OCI-LY3 (cell line): ENCODE data around the gene IL1A.
A peak's percentile ranks its signal among the peaks of the same experiment; 100 is the strongest.

Experiments
- H2AFZ ChIP-seq: fragments of 200-600, 300-600 bp; shearing (Covaris generic); 2 replicates; pipeline ENCODE4 v1.6.0; 2014; ENCODE audit warnings: antibody characterized with exemption, low read depth, low read length
- H3K27ac ChIP-seq: fragments of 200-600, 300-600 bp; sonication (generic); 2 replicates; pipeline ENCODE4 v1.5.1; 2014; ENCODE audit warnings: mild to moderate bottlenecking, low read length, moderate library complexity, mixed read lengths
- H3K27me3 ChIP-seq: fragments of 200-600, 300-600 bp; sonication (generic); 2 replicates; pipeline ENCODE4 v1.6.1; 2014; ENCODE audit warnings: low read depth, low read length, mixed read lengths
- H3K36me3 ChIP-seq: fragments of 200-600, 300-600 bp; sonication (generic); replicated peaks from 2 replicates; pipeline ENCODE3; 2014; ENCODE audit warnings: low read depth, low read length, mixed read lengths
- H3K4me1 ChIP-seq: fragments of 300-600, 200-600 bp; sonication (generic); 2 replicates; pipeline ENCODE4 v1.6.1; 2014; ENCODE audit warnings: low read length, mixed read lengths
- H3K4me2 ChIP-seq: fragments of 200-600, 300-600 bp; sonication (generic); 2 replicates; pipeline ENCODE4 v1.6.1; 2014; ENCODE audit warnings: low read length, mixed read lengths
- H3K4me3 ChIP-seq: fragments of 300-600, 200-600 bp; sonication (generic); 2 replicates; pipeline ENCODE4 v1.5.1; 2014; ENCODE audit warnings: antibody characterized with exemption, mild to moderate bottlenecking, low read length, moderate library complexity
- H3K79me2 ChIP-seq: fragments of 300-600, 200-600 bp; shearing (Covaris generic); 2 replicates; pipeline ENCODE4 v1.6.1; 2014; ENCODE audit warnings: mild to moderate bottlenecking, low read length, mixed read lengths
- H3K9ac ChIP-seq: fragments of 300-600, 200-600 bp; shearing (Covaris generic); 2 replicates; pipeline ENCODE4 v1.6.0; 2014; ENCODE audit warnings: mild to moderate bottlenecking, low read length, moderate library complexity
- H3K9me3 ChIP-seq: fragments of 200-600, 300-600 bp; shearing (Covaris generic); 2 replicates; pipeline ENCODE4 v1.6.1; 2014; ENCODE audit warnings: low read length, mixed read lengths; ENCODE audit not compliant: insufficient read depth
- H4K20me1 ChIP-seq: fragments of 200-600, 300-600 bp; sonication (generic); 2 replicates; pipeline ENCODE4 v1.6.1; 2016; ENCODE audit warnings: low read length, mixed read lengths; ENCODE audit not compliant: insufficient read depth
- EZH2phosphoT487 ChIP-seq: fragments of 200-600 bp; shearing (Covaris generic); IDR thresholded peaks from 2 replicates; pipeline ENCODE4 v1.6.1; 2018; ENCODE audit warnings: antibody characterized with exemption, mixed run types, low read depth
- TF ChIP-seq, protein P1 (sequence below): fragments of 200-600, 300-600 bp; sonication (generic); IDR thresholded peaks from 2 replicates; pipeline ENCODE4 v1.5.1; 2014; ENCODE audit warnings: antibody characterized with exemption, low read length, low read depth

Gene IL1A

DNA sequence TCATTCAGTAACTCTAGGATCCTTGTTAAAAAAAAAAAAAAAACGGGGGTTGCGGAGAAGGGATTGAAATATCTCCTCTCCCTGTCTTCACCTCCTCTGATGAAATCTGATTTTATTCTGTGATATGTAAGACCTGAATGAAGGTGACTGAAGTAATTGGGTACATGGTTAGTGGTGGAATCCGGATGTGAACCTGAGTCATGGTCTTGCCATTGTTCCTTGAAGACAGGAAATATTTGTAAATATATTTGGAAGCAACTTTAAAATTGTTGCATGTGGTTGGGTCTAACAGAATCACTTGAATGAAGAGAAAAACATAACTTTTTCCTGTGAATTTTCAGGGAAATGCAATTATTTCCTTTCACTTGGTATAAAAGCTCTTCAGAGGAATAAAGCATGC, 3.0 kb upstream of the IL1A start:
- H3K4me3 ChIP-seq: no peak overlapping the region
- H3K79me2 ChIP-seq: no peaks in the 10 kb centered on the region
- H3K9ac ChIP-seq: no peak overlapping the region
- H3K4me1 ChIP-seq: peaks cover 28% of the 10 kb centered on the region
- H3K36me3 ChIP-seq: no peaks in the 10 kb centered on the region
- H3K9me3 ChIP-seq: no peaks in the 10 kb centered on the region
- H2AFZ ChIP-seq: no peak overlapping the region
- no peaks in the 10 kb centered on the region for H3K27me3 ChIP-seq
- H3K27ac ChIP-seq: no peak overlapping the region
- TF ChIP-seq, protein P1, sequence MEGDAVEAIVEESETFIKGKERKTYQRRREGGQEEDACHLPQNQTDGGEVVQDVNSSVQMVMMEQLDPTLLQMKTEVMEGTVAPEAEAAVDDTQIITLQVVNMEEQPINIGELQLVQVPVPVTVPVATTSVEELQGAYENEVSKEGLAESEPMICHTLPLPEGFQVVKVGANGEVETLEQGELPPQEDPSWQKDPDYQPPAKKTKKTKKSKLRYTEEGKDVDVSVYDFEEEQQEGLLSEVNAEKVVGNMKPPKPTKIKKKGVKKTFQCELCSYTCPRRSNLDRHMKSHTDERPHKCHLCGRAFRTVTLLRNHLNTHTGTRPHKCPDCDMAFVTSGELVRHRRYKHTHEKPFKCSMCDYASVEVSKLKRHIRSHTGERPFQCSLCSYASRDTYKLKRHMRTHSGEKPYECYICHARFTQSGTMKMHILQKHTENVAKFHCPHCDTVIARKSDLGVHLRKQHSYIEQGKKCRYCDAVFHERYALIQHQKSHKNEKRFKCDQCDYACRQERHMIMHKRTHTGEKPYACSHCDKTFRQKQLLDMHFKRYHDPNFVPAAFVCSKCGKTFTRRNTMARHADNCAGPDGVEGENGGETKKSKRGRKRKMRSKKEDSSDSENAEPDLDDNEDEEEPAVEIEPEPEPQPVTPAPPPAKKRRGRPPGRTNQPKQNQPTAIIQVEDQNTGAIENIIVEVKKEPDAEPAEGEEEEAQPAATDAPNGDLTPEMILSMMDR: no peak
- TF ChIP-seq EZH2phosphoT487: no peak
- H3K4me2 ChIP-seq: no peak overlapping the region
- H4K20me1 ChIP-seq: no peaks in the 10 kb centered on the region

- Histone ChIP-seq H4K20me1 (no peaks in the 10 kb centered on the region), H3K4me3 (peak overlapping the region; percentile 51), H3K4me2 (peak overlapping the region; percentile 69)
These were observed 1.0 kb downstream of the IL1A start for GRCh38 chr2:112783187-112783714.

DNA sequence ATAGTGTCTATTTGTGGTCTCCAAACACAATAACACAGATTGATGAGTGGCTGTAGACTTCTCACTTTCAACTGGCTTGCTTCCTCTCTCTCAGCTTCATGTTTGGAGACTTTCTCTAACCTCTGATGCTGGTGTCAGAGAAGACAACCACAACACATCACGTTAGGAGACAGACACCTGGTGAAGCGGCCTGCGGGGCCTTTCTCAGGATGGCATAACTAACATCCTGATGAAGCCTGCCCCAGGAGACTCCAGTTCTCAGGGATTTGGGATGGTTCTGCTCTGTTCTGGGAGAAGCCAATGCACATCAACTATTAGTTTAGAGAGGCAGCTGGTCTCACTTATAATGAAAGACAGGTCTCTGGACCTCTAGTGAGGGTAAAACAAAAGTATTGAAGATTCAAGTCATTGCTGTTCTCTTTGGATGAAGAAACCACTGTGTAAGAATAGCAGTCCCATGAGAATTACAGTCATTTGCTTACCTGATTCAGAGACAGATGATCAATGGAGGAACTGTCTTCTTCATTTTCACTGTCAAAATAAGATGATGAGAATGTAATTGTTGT, 2.0 kb downstream of the IL1A start:
- Histone ChIP-seq H3K27me3 (no peaks in the 10 kb centered on the region), H4K20me1 (no peaks in the 10 kb centered on the region), H3K9ac (peak overlapping the region; percentile 46), H3K9me3 (no peaks in the 10 kb centered on the region), H3K4me3 (peak overlapping the region; percentile 51), H3K4me2 (peak overlapping the region; percentile 69), H3K4me1 (peaks cover 39% of the 10 kb centered on the region), H3K36me3 (peaks cover 8% of the 10 kb centered on the region), H3K27ac (peak overlapping the region; percentile 86), H2AFZ (peak overlapping the region; percentile 44; the same call in 1 of the 2 replicates), H3K79me2 (no peaks in the 10 kb centered on the region)
- TF ChIP-seq, protein P1: no peak
- no peak for TF ChIP-seq EZH2phosphoT487

More at GRCh38 chr2:112783187-112783714, 1.0 kb downstream of the IL1A start:
- H3K79me2 ChIP-seq: no peaks in the 10 kb centered on the region
- H3K27ac ChIP-seq: peak overlapping the region; percentile 86
- H3K9me3 ChIP-seq: no peaks in the 10 kb centered on the region
- no peak for TF ChIP-seq EZH2phosphoT487
- TF ChIP-seq, protein P1: no peak
- H2AFZ ChIP-seq: peak overlapping the region; percentile 44
- peaks cover 6% of the 10 kb centered on the region for H3K36me3 ChIP-seq
- peak overlapping the region; percentile 46 for H3K9ac ChIP-seq
- peaks cover 39% of the 10 kb centered on the region for H3K4me1 ChIP-seq
- H3K27me3 ChIP-seq: no peaks in the 10 kb centered on the region

GRCh38 chr2:112779598-112779997, 4.7 kb downstream of the IL1A start:
- no peaks in the 10 kb centered on the region for H4K20me1 ChIP-seq
- peaks cover 17% of the 10 kb centered on the region for H3K36me3 ChIP-seq
- H3K27ac ChIP-seq: no peak overlapping the region
- no peak overlapping the region for H2AFZ ChIP-seq
- H3K79me2 ChIP-seq: no peaks in the 10 kb centered on the region
- no peak overlapping the region for H3K9ac ChIP-seq
- H3K27me3 ChIP-seq: no peaks in the 10 kb centered on the region
- H3K9me3 ChIP-seq: no peaks in the 10 kb centered on the region
- H3K4me2 ChIP-seq: no peak overlapping the region
- no peak for TF ChIP-seq EZH2phosphoT487
- TF ChIP-seq, protein P1: no peak
- H3K4me1 ChIP-seq: peaks cover 34% of the 10 kb centered on the region
- H3K4me3 ChIP-seq: no peak overlapping the region
